Endothelial cell of umbilical vein (primary cell): Measurements from ENCODE around the gene DNAJC6. TPM values are rescaled to one million over a fixed set of nuclear protein-coding genes. Genes with fewer than 3 reads are reported as not detected.

ENCODE experiments used
- BruUV-seq: library from RNA; stranded (reverse); fragments of 400-500 nt; replicated peaks from 2 replicates; lab custom pipeline; 2021; lab: Mats Ljungman, UMichigan
- CTCF ChIA-PET: fragments of 300-600, 350-600 bp; sonication (Branson Sonifier 250); formaldehyde crosslinking; loops from one replicate; lab custom pipeline; 2021; ENCODE audit warnings: antibody characterized with exemption, inconsistent platforms; lab: Charles Lee
- POLR2A ChIA-PET: fragments of 300-600, 350-600 bp; sonication (Branson Sonifier 250); formaldehyde crosslinking; loops from one replicate; lab custom pipeline; 2021; ENCODE audit warnings: antibody characterized with exemption, inconsistent platforms; lab: Charles Lee
- DNase-seq: peaks from one replicate; pipeline ENCODE4 v3.0.0-alpha.2; 2011; ENCODE audit warnings: low read depth, low spot score
- FAIRE-seq: peaks from 2 replicates; lab custom pipeline; 2011; peaks lifted over from hg19 to GRCh38; lab: Jason Lieb, UNC
- H2AFZ ChIP-seq: 2 replicates; pipeline ENCODE4 v1.6.0; 2012; ENCODE audit warnings: low read depth, low read length, control low read depth, inconsistent platforms
- H3K27ac ChIP-seq: 2 replicates; pipeline ENCODE4 v1.5.1; 2011; ENCODE audit warnings: low read depth, mild to moderate bottlenecking, control low read depth, low read length, moderate library complexity; ENCODE audit not compliant: insufficient read depth
- H3K27me3 ChIP-seq, 2 experiments: 2 replicates each; pipeline versions ENCODE4 v1.6.0 to v1.6.1; 2011; ENCODE audit warnings: low read length in 2 of 2, mixed read lengths in 1 of 2; ENCODE audit not compliant: control insufficient read depth in 2 of 2, insufficient read depth in 2 of 2
- H3K36me3 ChIP-seq, 2 experiments: 2 replicates in 1 of 2; 3 replicates in 1 of 2; pipeline ENCODE4 v1.5.1; 2011; ENCODE audit warnings: low read length in 2 of 2, mild to moderate bottlenecking in 1 of 2, moderate library complexity in 1 of 2; ENCODE audit not compliant: control insufficient read depth in 2 of 2, insufficient read depth in 2 of 2; ENCODE audit errors: extremely low read depth in 1 of 2
- H3K4me1 ChIP-seq: 3 replicates; pipeline ENCODE4 v1.5.1; 2011; ENCODE audit warnings: mild to moderate bottlenecking, low read length; ENCODE audit not compliant: control insufficient read depth, insufficient read depth; ENCODE audit errors: extremely low read depth
- H3K4me2 ChIP-seq: 2 replicates; pipeline ENCODE4 v1.6.1; 2011; ENCODE audit warnings: low read length, control low read depth, mixed read lengths; ENCODE audit not compliant: insufficient read depth
- H3K4me3 ChIP-seq, 3 experiments: fragments of 200-600 bp in 1 of 3; sonication (generic), shearing (Covaris generic) in 1 of 3; replicated peaks in 1 of 3; 2 replicates each; pipeline ENCODE4 v1.5.1; 2011 to 2016; ENCODE audit warnings: control low read depth in 3 of 3, low read length in 3 of 3, mild to moderate bottlenecking in 2 of 3, inconsistent platforms in 1 of 3, low read depth in 1 of 3, moderate library complexity in 1 of 3; ENCODE audit not compliant: insufficient read depth in 1 of 3
- H3K79me2 ChIP-seq: 2 replicates; pipeline ENCODE4 v1.6.0; 2012; ENCODE audit warnings: low read length, inconsistent platforms; ENCODE audit not compliant: control insufficient read depth, insufficient read depth
- H3K9ac ChIP-seq: replicated peaks from 2 replicates; pipeline ENCODE3; 2011; ENCODE audit warnings: low read length, control low read depth; ENCODE audit not compliant: insufficient read depth; ENCODE audit errors: extremely low read depth
- H3K9me1 ChIP-seq: replicated peaks from 3 replicates; pipeline ENCODE4 v1.6.0; 2011; ENCODE audit warnings: mild to moderate bottlenecking, low read length; ENCODE audit not compliant: control insufficient read depth, insufficient read depth; ENCODE audit errors: extremely low read depth
- H3K9me3 ChIP-seq: replicated peaks from 2 replicates; pipeline ENCODE4 v1.5.1; 2012; ENCODE audit warnings: low read length, inconsistent platforms; ENCODE audit not compliant: control insufficient read depth, insufficient read depth
- H4K20me1 ChIP-seq: replicated peaks from 2 replicates; pipeline ENCODE3; 2011; ENCODE audit warnings: mild to moderate bottlenecking, low read length; ENCODE audit not compliant: control insufficient read depth, insufficient read depth; ENCODE audit errors: extremely low read depth
- EZH2 ChIP-seq: IDR thresholded peaks from 2 replicates; pipeline ENCODE4 v1.6.1; 2012; ENCODE audit warnings: borderline replicate concordance, low read depth, mild to moderate bottlenecking, moderate library complexity, low read length, inconsistent platforms; ENCODE audit not compliant: severe bottlenecking
- FOS ChIP-seq: IDR thresholded peaks from 2 replicates; pipeline ENCODE4 v1.6.1; 2011; ENCODE audit warnings: mild to moderate bottlenecking, low read length, moderate library complexity, borderline replicate concordance; ENCODE audit not compliant: insufficient read depth
- GATA2 ChIP-seq: IDR thresholded peaks from 2 replicates; pipeline ENCODE4 v1.7.0; 2011; ENCODE audit warnings: low read depth, mild to moderate bottlenecking, moderate library complexity, mixed read lengths, low read length; ENCODE audit not compliant: insufficient read length, insufficient read depth
- JUN ChIP-seq: IDR thresholded peaks from 2 replicates; pipeline ENCODE4 v1.6.1; 2011; ENCODE audit warnings: borderline replicate concordance, low read depth; ENCODE audit not compliant: insufficient read length, insufficient read depth
- MYC ChIP-seq: IDR thresholded peaks from one replicate; pipeline ENCODE4 v1.6.1; 2011; ENCODE audit warnings: mild to moderate bottlenecking, low read depth, low read length
- POLR2A ChIP-seq: IDR thresholded peaks from 2 replicates; pipeline ENCODE4 v1.6.1; 2012; ENCODE audit warnings: low read depth, mild to moderate bottlenecking, control low read depth, low read length
- POLR2AphosphoS5 ChIP-seq: IDR thresholded peaks from 2 replicates; pipeline ENCODE4 v1.6.1; 2012; ENCODE audit warnings: low read depth, mild to moderate bottlenecking, control low read depth, low read length, moderate library complexity; ENCODE audit not compliant: insufficient read depth
- dilution Hi-C: fragments of 300-500 bp; cut with MboI; formaldehyde crosslinking; loops from one replicate; pipeline ENCODE4 v1.15.0; 2019; ENCODE audit warnings: low sequenced_read_pairs; ENCODE audit not compliant: extremely low pct_ligation_motif_present
- intact Hi-C: fragments of 100-400 bp; cut with micrococcal nuclease; formaldehyde crosslinking; loops from one replicate; pipeline ENCODE4 v1.10.0; 2022
- polyA plus RNA-seq, 4 experiments: library from polyadenylated mRNA; depleted of rRNA in 3 of 4; stranded (reverse) in 3 of 4; unstranded in 1 of 4; fragments of >200 nt; gene quantifications; 2 replicates each; pipeline versions ENCODE4 v1.2.1 to v1.2.3, GENCODE V29; 2011 to 2012; ENCODE audit warnings: missing spikeins in 1 of 4
- total RNA-seq: library from RNA; stranded (reverse); gene quantifications from 2 replicates; pipeline ENCODE4 v1.2.3, GENCODE V29; 2021
- TF ChIP-seq, protein P1 (sequence below), 2 donors: IDR thresholded peaks; 1 replicate in 1 of 2; 2 replicates in 1 of 2; pipeline ENCODE4 v1.5.1; 2011; ENCODE audit warnings: low read length in 2 of 2, mild to moderate bottlenecking in 2 of 2, moderate library complexity in 2 of 2, control low read depth in 1 of 2, inconsistent platforms in 1 of 2, low read depth in 1 of 2; ENCODE audit not compliant: insufficient read depth in 1 of 2; ENCODE audit errors: extremely low read depth in 1 of 2
- TF ChIP-seq, protein P2 (sequence below): IDR thresholded peaks from 2 replicates; pipeline ENCODE4 v1.6.1; 2011; ENCODE audit not compliant: insufficient read depth, insufficient read length

DNAJC6 gene
- total and polyA plus RNA-seq, 2 donors (not counting 3 experiments of a cell fraction or from before 2014, with no cell fraction given) = 2.3 to 4.9 TPM

DNA sequence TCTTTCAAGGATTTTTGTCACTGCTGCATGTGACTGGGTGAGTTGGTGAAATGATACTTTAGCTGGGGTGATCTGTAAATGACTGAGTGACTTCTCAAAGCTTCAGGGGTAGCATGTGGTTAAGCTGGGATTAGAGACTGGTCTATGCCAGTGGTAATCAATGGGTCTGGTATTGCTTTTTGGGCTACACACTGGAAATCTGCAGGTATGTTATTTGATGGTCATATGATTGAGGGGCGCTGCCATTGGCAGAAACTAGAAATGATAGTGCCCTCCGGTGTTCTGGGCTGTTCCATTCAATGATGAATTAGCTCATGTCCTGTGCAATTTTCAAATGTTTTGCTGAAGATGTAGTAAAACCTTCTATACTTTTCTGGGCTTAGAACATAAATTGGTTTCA is 39.7 kb upstream of the DNAJC6 start:
- H3K27ac ChIP-seq = no peak overlapping the region
- H3K36me3 ChIP-seq = no peaks in the 10 kb centered on the region
- H3K4me3 ChIP-seq = no peak overlapping the region
- POLR2A ChIA-PET = no interaction called here
- TF ChIP-seq, protein P1, sequence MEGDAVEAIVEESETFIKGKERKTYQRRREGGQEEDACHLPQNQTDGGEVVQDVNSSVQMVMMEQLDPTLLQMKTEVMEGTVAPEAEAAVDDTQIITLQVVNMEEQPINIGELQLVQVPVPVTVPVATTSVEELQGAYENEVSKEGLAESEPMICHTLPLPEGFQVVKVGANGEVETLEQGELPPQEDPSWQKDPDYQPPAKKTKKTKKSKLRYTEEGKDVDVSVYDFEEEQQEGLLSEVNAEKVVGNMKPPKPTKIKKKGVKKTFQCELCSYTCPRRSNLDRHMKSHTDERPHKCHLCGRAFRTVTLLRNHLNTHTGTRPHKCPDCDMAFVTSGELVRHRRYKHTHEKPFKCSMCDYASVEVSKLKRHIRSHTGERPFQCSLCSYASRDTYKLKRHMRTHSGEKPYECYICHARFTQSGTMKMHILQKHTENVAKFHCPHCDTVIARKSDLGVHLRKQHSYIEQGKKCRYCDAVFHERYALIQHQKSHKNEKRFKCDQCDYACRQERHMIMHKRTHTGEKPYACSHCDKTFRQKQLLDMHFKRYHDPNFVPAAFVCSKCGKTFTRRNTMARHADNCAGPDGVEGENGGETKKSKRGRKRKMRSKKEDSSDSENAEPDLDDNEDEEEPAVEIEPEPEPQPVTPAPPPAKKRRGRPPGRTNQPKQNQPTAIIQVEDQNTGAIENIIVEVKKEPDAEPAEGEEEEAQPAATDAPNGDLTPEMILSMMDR (IDR thresholded peaks at IDR 0.05; ENCODE audit: extremely low read depth in 1 of 2, insufficient read depth in 1 of 2, low read depth in 1 of 2, low read length in 2 of 2) = no peak
- TF ChIP-seq JUN (no peak), POLR2A (no peak)
- TF ChIP-seq, protein P2, sequence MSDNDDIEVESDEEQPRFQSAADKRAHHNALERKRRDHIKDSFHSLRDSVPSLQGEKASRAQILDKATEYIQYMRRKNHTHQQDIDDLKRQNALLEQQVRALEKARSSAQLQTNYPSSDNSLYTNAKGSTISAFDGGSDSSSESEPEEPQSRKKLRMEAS = no peak
- no TSS peak for BruUV-seq
- H3K9me3 ChIP-seq = no peaks in the 10 kb centered on the region
- H2AFZ ChIP-seq = no peak overlapping the region
- H3K79me2 ChIP-seq = no peaks in the 10 kb centered on the region
- H3K9me1 ChIP-seq = no peaks in the 10 kb centered on the region
- dilution Hi-C loops = no loop called here
- CTCF ChIA-PET = interaction anchor here (0.8 to 1.2 kb wide), 2 partner anchors 15 to 33 kb away, joined by 3 read pairs; no protein-coding TSS in a partner anchor
- no peak overlapping the region for H3K9ac ChIP-seq
- H3K27me3 ChIP-seq = no peaks in the 10 kb centered on the region
- no peak overlapping the region for H3K4me2 ChIP-seq
- no peaks in the 10 kb centered on the region for H4K20me1 ChIP-seq
- DNase-seq (no peak), FAIRE-seq (no peak)
- intact Hi-C loops = no loop called here
- H3K4me1 ChIP-seq = peaks cover 14% of the 10 kb centered on the region

DNA sequence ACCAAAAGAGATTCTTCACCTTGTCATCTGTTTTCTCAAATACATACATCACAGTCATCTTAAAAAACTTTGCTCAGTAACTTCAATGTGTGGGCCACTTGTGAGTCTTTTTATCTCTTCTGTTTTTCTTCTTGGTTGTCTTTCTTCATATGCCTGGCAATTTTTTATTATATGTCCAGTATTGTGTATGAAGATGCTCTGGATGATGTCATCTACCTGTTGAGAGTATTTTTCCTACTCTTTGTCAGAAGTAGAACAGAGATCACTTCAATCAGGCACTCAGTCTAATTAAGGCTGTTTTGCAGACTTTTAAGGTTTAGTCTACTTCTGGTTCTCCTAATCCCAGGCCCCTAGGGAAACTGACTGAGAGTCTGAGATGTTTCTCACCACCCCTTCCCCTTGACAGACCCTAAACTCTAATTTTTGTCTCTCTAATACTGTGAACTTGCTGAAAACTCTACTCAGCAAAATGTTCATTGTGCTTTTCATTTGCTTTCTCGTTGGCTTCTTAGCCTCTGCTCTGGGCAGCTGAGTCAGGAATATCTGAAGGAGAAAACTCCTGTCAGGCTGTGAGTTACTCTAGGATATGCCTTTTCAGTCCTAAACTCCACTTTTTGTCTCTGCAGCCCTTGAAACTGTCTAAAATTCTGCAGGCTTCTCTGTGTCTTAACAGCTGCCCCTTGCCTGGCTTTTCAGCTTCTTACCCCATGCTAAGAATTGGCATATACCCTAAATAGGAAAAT is 33.0 kb upstream of the DNAJC6 start:
- H3K4me2 ChIP-seq = no peak overlapping the region
- TF ChIP-seq MYC (no peak), FOS (no peak), POLR2A (no peak), POLR2AphosphoS5 (no peak), EZH2 (no peak), GATA2 (no peak), JUN (no peak)
- TF ChIP-seq, protein P2 = no peak
- TF ChIP-seq, protein P1 (IDR thresholded peaks at IDR 0.05; ENCODE audit: extremely low read depth in 1 of 2, insufficient read depth in 1 of 2, low read depth in 1 of 2, low read length in 2 of 2) = no peak
- H3K36me3 ChIP-seq = no peaks in the 10 kb centered on the region
- no peak for FAIRE-seq
- intact Hi-C loops (no loop called here), dilution Hi-C loops (no loop called here)
- no peak overlapping the region for H2AFZ ChIP-seq
- no peaks in the 10 kb centered on the region for H3K27me3 ChIP-seq
- BruUV-seq = no TSS peak
- H3K4me3 ChIP-seq = no peak overlapping the region
- no peak overlapping the region for H3K9ac ChIP-seq
- no peaks in the 10 kb centered on the region for H3K79me2 ChIP-seq
- H3K9me3 ChIP-seq = no peaks in the 10 kb centered on the region
- no peak overlapping the region for H3K27ac ChIP-seq
- no peak for DNase-seq
- no peaks in the 10 kb centered on the region for H4K20me1 ChIP-seq
- H3K9me1 ChIP-seq = peaks cover 2% of the 10 kb centered on the region
- ChIA-PET CTCF (no interaction called here), POLR2A (no interaction called here)
- H3K4me1 ChIP-seq = no peaks in the 10 kb centered on the region
